ENCODE measurements around the gene INTS11. TPM values are rescaled to one million over a fixed set of nuclear protein-coding genes. Genes with fewer than 3 reads are reported as not detected.

Gene INTS11
- total and polyA plus RNA-seq, 9 of the 15 experiments (the other 6 are each of a cell fraction or from before 2014, with no cell fraction given), result 3.6 to 183 (median 110) TPM

DNA sequence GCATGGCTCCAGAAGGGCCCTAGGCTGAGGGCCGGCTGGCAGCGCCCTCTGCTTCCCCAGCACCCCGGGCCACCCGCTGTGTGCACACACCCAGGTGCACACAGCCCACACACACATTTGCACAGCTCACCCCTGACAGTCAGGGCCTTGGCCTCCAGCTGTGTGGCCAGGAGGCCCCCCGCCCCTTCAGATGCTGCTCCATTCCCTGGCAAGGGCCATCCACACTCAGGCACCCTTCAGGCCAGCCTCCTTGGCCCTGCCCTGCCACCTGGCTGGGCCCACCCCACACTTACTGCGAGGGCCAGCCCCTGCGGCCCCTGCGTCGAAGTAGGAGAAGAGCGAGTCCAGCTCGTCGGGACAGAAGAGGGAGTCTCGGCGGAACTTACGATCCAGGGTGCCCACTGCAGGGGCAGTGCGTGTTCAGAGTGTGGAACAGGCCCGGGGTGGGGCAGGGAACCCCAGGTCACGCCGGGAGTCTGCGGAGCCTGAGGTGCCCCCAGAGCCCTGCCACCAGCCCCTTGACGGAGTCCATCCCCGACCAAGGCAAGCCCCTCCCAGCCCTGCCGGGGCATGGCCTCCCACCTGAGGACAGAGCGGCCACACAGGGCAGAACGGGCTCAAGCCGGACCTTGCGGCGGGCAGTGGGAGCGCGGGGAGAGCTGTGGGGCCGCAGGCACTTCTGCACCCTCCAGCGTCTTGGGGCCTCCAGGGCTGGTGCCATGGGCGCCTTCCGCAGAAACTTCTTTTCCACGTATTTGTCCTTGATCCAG lies 29.1 kb downstream of the INTS11 start:
- no peak overlapping the region for H3K4me2 ChIP-seq (ENCODE audit: insufficient read depth, low read length)
- H4K20me1 ChIP-seq (replicated peaks; ENCODE audit: control insufficient read depth, insufficient read depth, low read length), result peaks cover 19% of the 10 kb centered on the region; the same call in 1 of the 2 replicates
- H3K4me1 ChIP-seq (replicated peaks in 1 of 2; ENCODE audit: control insufficient read depth in 2 of 2, insufficient read depth in 2 of 2, low read length in 2 of 2), result peaks cover 5 to 84% of the 10 kb centered on the region in 2 experiments; a peak in 3 of 5 replicates
- no peak overlapping the region for H3K27ac ChIP-seq (ENCODE audit: extremely low read depth, low read depth, low read length)
- no peak overlapping the region for H2AFZ ChIP-seq (ENCODE audit: low read depth, low read length)
- ChIA-PET CTCF (ENCODE audit: low intra/inter-chr PET ratio) (no interaction called here), POLR2A (interaction anchor here (0.8 to 1.2 kb wide), 2 partner anchors 10 to 76 kb away, joined by 3 read pairs; no protein-coding TSS in a partner anchor)
- no peaks in the 10 kb centered on the region for H3K27me3 ChIP-seq (ENCODE audit: control insufficient read depth in 2 of 2, insufficient read depth in 2 of 2, low read length in 2 of 2)
- H3K36me3 ChIP-seq (ENCODE audit: control insufficient read depth, insufficient read depth, low read length), result peaks cover 17% of the 10 kb centered on the region; the same call in 1 of the 3 replicates
- WGBS (ENCODE audit: insufficient coverage, low coverage, missing lambda C conversion rate), result 93% methylated on average over 33 of the region's 35 CpGs
- no peaks in the 10 kb centered on the region for H3K79me2 ChIP-seq (ENCODE audit: control insufficient read depth, insufficient read depth, low read length)
- BruUV-seq (replicated peaks), result no TSS peak
- DNase-seq (ENCODE audit: extremely low read depth in 1 of 4, low spot score in 3 of 4) (no peak), FAIRE-seq (no peak), ATAC-seq (no peak)
- peak; percentile 65 for TF ChIP-seq POLR2G (IDR thresholded peaks at IDR 0.05; ENCODE audit: low read depth, low read length)
- TF ChIP-seq FIP1L1 (IDR thresholded peaks at IDR 0.05; ENCODE audit: low read depth, low read length, poor library complexity, severe bottlenecking), result peak; percentile 20
- TF ChIP-seq, protein P1, sequence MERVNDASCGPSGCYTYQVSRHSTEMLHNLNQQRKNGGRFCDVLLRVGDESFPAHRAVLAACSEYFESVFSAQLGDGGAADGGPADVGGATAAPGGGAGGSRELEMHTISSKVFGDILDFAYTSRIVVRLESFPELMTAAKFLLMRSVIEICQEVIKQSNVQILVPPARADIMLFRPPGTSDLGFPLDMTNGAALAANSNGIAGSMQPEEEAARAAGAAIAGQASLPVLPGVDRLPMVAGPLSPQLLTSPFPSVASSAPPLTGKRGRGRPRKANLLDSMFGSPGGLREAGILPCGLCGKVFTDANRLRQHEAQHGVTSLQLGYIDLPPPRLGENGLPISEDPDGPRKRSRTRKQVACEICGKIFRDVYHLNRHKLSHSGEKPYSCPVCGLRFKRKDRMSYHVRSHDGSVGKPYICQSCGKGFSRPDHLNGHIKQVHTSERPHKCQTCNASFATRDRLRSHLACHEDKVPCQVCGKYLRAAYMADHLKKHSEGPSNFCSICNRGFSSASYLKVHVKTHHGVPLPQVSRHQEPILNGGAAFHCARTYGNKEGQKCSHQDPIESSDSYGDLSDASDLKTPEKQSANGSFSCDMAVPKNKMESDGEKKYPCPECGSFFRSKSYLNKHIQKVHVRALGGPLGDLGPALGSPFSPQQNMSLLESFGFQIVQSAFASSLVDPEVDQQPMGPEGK (CRISPR knock-in tag; IDR thresholded peaks at IDR 0.05; ENCODE audit: borderline replicate concordance), result no peak
- TF ChIP-seq KDM4B (IDR thresholded peaks at IDR 0.05; ENCODE audit: borderline replicate concordance in 2 of 2, low read depth in 1 of 2), result no peak
- no peak for TF ChIP-seq BCL6 (CRISPR knock-in tag; IDR thresholded peaks at IDR 0.05)
- in situ Hi-C loops (cut with MboI) (no loop called here), intact Hi-C loops (cut with micrococcal nuclease) (loop anchor here (10.0 kb wide), 1 partner anchor 311 kb away; the partner anchor contains the start of gene PERM1)
- no peak overlapping the region for H3K4me3 ChIP-seq
- no peaks in the 10 kb centered on the region for H3K9me3 ChIP-seq (replicated peaks; ENCODE audit: control insufficient read depth, insufficient read depth, low read depth, low read length)
- H3K9me1 ChIP-seq (ENCODE audit: control insufficient read depth, insufficient read depth, low read length), result peaks cover 21% of the 10 kb centered on the region
- peak overlapping the region in 1 of 2 experiments; percentile 64; a peak in 2 of 4 replicates for H3K9ac ChIP-seq (ENCODE audit: insufficient read depth in 1 of 2, low read depth in 2 of 2, low read length in 2 of 2)

All from K562 (cell line).